ENCODE results near the gene MYB. TPM values are rescaled to one million over a fixed set of nuclear protein-coding genes. Genes with fewer than 3 reads are reported as not detected.
"Not testable (repeated sequence)": the region's sequence is repeated elsewhere in the genome, so short reads cannot be mapped to it uniquely, and the experiment has no call there.

MYB gene
- total RNA-seq, 1 donor from 2014 or later: 2.0 TPM

GRCh38 chr6:135147637-135148592 lies 33.2 kb upstream of the MYB start:
- Histone ChIP-seq H3K27me3 (no peaks in the 10 kb centered on the region), H3K36me3 (no peaks in the 10 kb centered on the region), H3K27ac (no peak overlapping the region), H3K9me3 (no peaks in the 10 kb centered on the region), H3K4me3 (no peak overlapping the region), H3K4me1 (peaks cover 5% of the 10 kb centered on the region)
- no peak for DNase-seq
- no peak for ATAC-seq
- no peak for TF ChIP-seq CTCF (IDR thresholded peaks at IDR 0.05)
- intact Hi-C loops (cut with DNase I): no loop called here

GRCh38 chr6:135148889-135149288 lies 32.2 kb upstream of the MYB start:
- H3K4me3 ChIP-seq: no peak overlapping the region
- no peaks in the 10 kb centered on the region for H3K36me3 ChIP-seq
- no peaks in the 10 kb centered on the region for H3K27me3 ChIP-seq
- intact Hi-C loops (cut with DNase I): no loop called here
- H3K4me1 ChIP-seq: peaks cover 5% of the 10 kb centered on the region
- H3K9me3 ChIP-seq: no peaks in the 10 kb centered on the region
- no peak for DNase-seq
- H3K27ac ChIP-seq: no peak overlapping the region
- no peak for ATAC-seq
- TF ChIP-seq CTCF (IDR thresholded peaks at IDR 0.05): no peak

- H3K4me3 ChIP-seq: no peak overlapping the region
- intact Hi-C loops (cut with DNase I): no loop called here
- no peak overlapping the region for H3K27ac ChIP-seq
- H3K36me3 ChIP-seq: no peaks in the 10 kb centered on the region
- peaks cover 5% of the 10 kb centered on the region for H3K4me1 ChIP-seq
- H3K9me3 ChIP-seq: no peaks in the 10 kb centered on the region
- DNase-seq: no peak
- no peaks in the 10 kb centered on the region for H3K27me3 ChIP-seq
- no peak for ATAC-seq
- TF ChIP-seq CTCF (IDR thresholded peaks at IDR 0.05): no peak
Measured at GRCh38 chr6:135149376-135149775, 31.7 kb upstream of the MYB start.

GRCh38 chr6:135150481-135150880 lies 30.6 kb upstream of the MYB start:
- H3K4me1 ChIP-seq; ATAC-seq; H3K27me3 ChIP-seq; H3K4me3 ChIP-seq; H3K9me3 ChIP-seq; intact Hi-C loops (cut with DNase I); DNase-seq; H3K36me3 ChIP-seq; H3K27ac ChIP-seq: not testable (repeated sequence)

GRCh38 chr6:135154125-135154524 lies 27.0 kb upstream of the MYB start:
- H3K4me1 ChIP-seq; ATAC-seq; H3K9me3 ChIP-seq; H3K4me3 ChIP-seq; intact Hi-C loops (cut with DNase I); H3K27ac ChIP-seq; H3K27me3 ChIP-seq; H3K36me3 ChIP-seq; DNase-seq: not testable (repeated sequence)

- Histone ChIP-seq H3K27ac (no peak overlapping the region), H3K4me3 (no peak overlapping the region), H3K36me3 (no peaks in the 10 kb centered on the region), H3K9me3 (no peaks in the 10 kb centered on the region), H3K4me1 (no peaks in the 10 kb centered on the region), H3K27me3 (peaks cover 6% of the 10 kb centered on the region)
- intact Hi-C loops (cut with DNase I): no loop called here
- TF ChIP-seq CTCF (IDR thresholded peaks at IDR 0.05): no peak
- ATAC-seq (no peak), DNase-seq (no peak)
Measured at GRCh38 chr6:135158397-135158796, 22.7 kb upstream of the MYB start.

All from upper lobe of right lung (tissue), 1 donor.